Gastrocnemius medialis (tissue), 4 donors: ENCODE data around the gene NAA35. TPM values are rescaled to one million over a fixed set of nuclear protein-coding genes. Genes with fewer than 3 reads are reported as not detected.

Experiments used
- ATAC-seq, 2 donors: fragments of 150-250 bp; one replicate each; pipeline ENCODE4 v1.9.1; 2016
- DNase-seq, 2 donors: peaks; one replicate each; pipeline ENCODE4 v3.0.0-alpha.2; 2019
- H3K27ac ChIP-seq, 4 donors: fragments of 200-600 bp; sonication (generic); 1 replicate in 1 of 4; 2 replicates in 3 of 4; pipeline ENCODE4 v1.5.1; 2016 to 2018; ENCODE audit warnings: mild to moderate bottlenecking in 2 of 4, moderate library complexity in 1 of 4
- H3K27me3 ChIP-seq, 3 donors: fragments of 200-600 bp; sonication (generic) in 2 of 3; 1 replicate in 1 of 3; 2 replicates in 2 of 3; pipeline versions ENCODE4 v1.5.1 to v1.6.0; 2016 to 2019; ENCODE audit warnings: mild to moderate bottlenecking in 1 of 3, moderate library complexity in 1 of 3
- H3K36me3 ChIP-seq, 2 donors: fragments of 200-600 bp; sonication (generic) in 1 of 2; one replicate each; pipeline ENCODE4 v1.5.1; 2017 to 2018
- H3K4me1 ChIP-seq, 2 donors: fragments of 200-600 bp; sonication (generic) in 1 of 2; one replicate each; pipeline ENCODE4 v1.5.1; 2016 to 2017; ENCODE audit warnings: mild to moderate bottlenecking in 2 of 2
- H3K4me3 ChIP-seq, 4 donors: fragments of 200-600 bp; sonication (generic) in 3 of 4; 1 replicate in 1 of 4; 2 replicates in 3 of 4; pipeline ENCODE4 v1.5.1; 2016 to 2019; ENCODE audit warnings: mild to moderate bottlenecking in 2 of 4
- H3K9me3 ChIP-seq, 3 donors: fragments of 200-600 bp; sonication (generic) in 2 of 3; 1 replicate in 1 of 3; 2 replicates in 2 of 3; pipeline ENCODE4 v1.5.1; 2016 to 2019
- CTCF ChIP-seq, 5 experiments: fragments of 450-650 bp in 3 of 5; fragments of 200-600 bp in 2 of 5; sonication (generic) in 2 of 5; IDR thresholded peaks in 4 of 5; conservative IDR thresholded peaks in 1 of 5; 1 replicate in 4 of 5; 2 replicates in 1 of 5; pipeline ENCODE4 v1.5.1; 2016 to 2019; ENCODE audit warnings: antibody characterized with exemption in 5 of 5, mild to moderate bottlenecking in 3 of 5, moderate library complexity in 3 of 5
- POLR2A ChIP-seq, 2 donors: fragments of 450-650 bp; IDR thresholded peaks; one replicate each; pipeline ENCODE4 v1.6.1; 2017; ENCODE audit warnings: antibody characterized with exemption in 2 of 2, mild to moderate bottlenecking in 2 of 2, moderate library complexity in 2 of 2
- in situ Hi-C, 4 donors: fragments of 200-750 bp; cut with MboI; loops; one replicate each; pipeline versions ENCODE4 v1.15.0 to v1.8.0; 2017; ENCODE audit warnings: low sequenced_read_pairs in 4 of 4
- intact Hi-C: fragments of 100-400 bp; cut with DNase I; formaldehyde crosslinking; loops from one replicate; pipeline ENCODE4 v1.15.1; 2023; ENCODE audit warnings: low total_unique reads
- total RNA-seq, 4 donors: library from RNA; depleted of rRNA; stranded (reverse); fragments of >200 nt; gene quantifications; one replicate each; pipeline versions ENCODE4 v1.1.0 to v1.2.3, GENCODE V29; 2016

Gene NAA35
- total RNA-seq, 4 donors from 2014 or later = 22.7 to 26.9 (median 24.5) TPM

GRCh38 chr9:85995097-85995496 lies 54.2 kb downstream of the NAA35 start:
- Histone ChIP-seq H3K36me3 (peaks cover 0 to 31% of the 10 kb centered on the region in 2 donors), H3K9me3 (no peaks in the 10 kb centered on the region), H3K27ac (no peak overlapping the region), H3K27me3 (no peaks in the 10 kb centered on the region), H3K4me1 (no peaks in the 10 kb centered on the region), H3K4me3 (no peak overlapping the region)
- DNase-seq (no peak), ATAC-seq (no peak)
- no peak for TF ChIP-seq POLR2A (IDR thresholded peaks at IDR 0.05)
- intact Hi-C loops = no loop called here
- in situ Hi-C loops = no loop called here

- in situ Hi-C loops = no loop called here
- H3K36me3 ChIP-seq = peaks cover 0 to 31% of the 10 kb centered on the region in 2 donors
- no peaks in the 10 kb centered on the region for H3K27me3 ChIP-seq
Observed at GRCh38 chr9:85995599-85995998, 54.7 kb downstream of the NAA35 start.

GRCh38 chr9:86005253-86005775 lies 64.4 kb downstream of the NAA35 start:
- in situ Hi-C loops = no loop called here
- no peak for ATAC-seq
- intact Hi-C loops = no loop called here
- no peak for TF ChIP-seq POLR2A (IDR thresholded peaks at IDR 0.05)
- no peak for TF ChIP-seq CTCF (IDR thresholded peaks at IDR 0.05 in 4 of 5, conservative IDR thresholded peaks at IDR 0.05 in 1 of 5)
- H3K27ac ChIP-seq = no peak overlapping the region
- H3K4me3 ChIP-seq = no peak overlapping the region
- no peaks in the 10 kb centered on the region for H3K27me3 ChIP-seq
- no peak for DNase-seq
- H3K36me3 ChIP-seq = peaks cover 0 to 60% of the 10 kb centered on the region in 2 donors
- no peaks in the 10 kb centered on the region for H3K4me1 ChIP-seq
- peaks cover 0 to 4% (median 0%) of the 10 kb centered on the region in 3 donors for H3K9me3 ChIP-seq

More at GRCh38 chr9:85995599-85995998, 54.7 kb downstream of the NAA35 start:
- no peak for ATAC-seq
- H3K4me1 ChIP-seq = no peaks in the 10 kb centered on the region
- H3K9me3 ChIP-seq = no peaks in the 10 kb centered on the region
- no peak overlapping the region for H3K4me3 ChIP-seq
- no peak overlapping the region for H3K27ac ChIP-seq
- TF ChIP-seq CTCF (IDR thresholded peaks at IDR 0.05 in 4 of 5, conservative IDR thresholded peaks at IDR 0.05 in 1 of 5) (no peak), POLR2A (IDR thresholded peaks at IDR 0.05) (no peak)
- intact Hi-C loops = no loop called here
- DNase-seq = no peak

GRCh38 chr9:86009133-86009532 lies 68.2 kb downstream of the NAA35 start:
- Histone ChIP-seq H3K27me3 (no peaks in the 10 kb centered on the region), H3K27ac (no peak overlapping the region), H3K36me3 (peaks cover 0 to 76% of the 10 kb centered on the region in 2 donors), H3K9me3 (peaks cover 0 to 4% (median 0%) of the 10 kb centered on the region in 3 donors), H3K4me3 (no peak overlapping the region), H3K4me1 (no peaks in the 10 kb centered on the region)
- in situ Hi-C loops = no loop called here
- intact Hi-C loops = no loop called here
- no peak for ATAC-seq
- no peak for TF ChIP-seq POLR2A (IDR thresholded peaks at IDR 0.05)
- no peak for TF ChIP-seq CTCF (IDR thresholded peaks at IDR 0.05 in 4 of 5, conservative IDR thresholded peaks at IDR 0.05 in 1 of 5)
- DNase-seq = no peak

- H3K4me3 ChIP-seq = no peak overlapping the region
- in situ Hi-C loops = no loop called here
- H3K9me3 ChIP-seq = no peaks in the 10 kb centered on the region
- H3K27me3 ChIP-seq = no peaks in the 10 kb centered on the region
- H3K4me1 ChIP-seq = no peaks in the 10 kb centered on the region
- H3K27ac ChIP-seq = no peak overlapping the region
- TF ChIP-seq CTCF (IDR thresholded peaks at IDR 0.05 in 4 of 5, conservative IDR thresholded peaks at IDR 0.05 in 1 of 5) = no peak
- TF ChIP-seq POLR2A (IDR thresholded peaks at IDR 0.05) = no peak
- no peak for DNase-seq
- no peak for ATAC-seq
- peaks cover 0 to 64% of the 10 kb centered on the region in 2 donors for H3K36me3 ChIP-seq
- intact Hi-C loops = no loop called here
Observed at GRCh38 chr9:86020731-86021130, 79.8 kb downstream of the NAA35 start.
